ENCODE results near the gene ISM1.

DNA sequence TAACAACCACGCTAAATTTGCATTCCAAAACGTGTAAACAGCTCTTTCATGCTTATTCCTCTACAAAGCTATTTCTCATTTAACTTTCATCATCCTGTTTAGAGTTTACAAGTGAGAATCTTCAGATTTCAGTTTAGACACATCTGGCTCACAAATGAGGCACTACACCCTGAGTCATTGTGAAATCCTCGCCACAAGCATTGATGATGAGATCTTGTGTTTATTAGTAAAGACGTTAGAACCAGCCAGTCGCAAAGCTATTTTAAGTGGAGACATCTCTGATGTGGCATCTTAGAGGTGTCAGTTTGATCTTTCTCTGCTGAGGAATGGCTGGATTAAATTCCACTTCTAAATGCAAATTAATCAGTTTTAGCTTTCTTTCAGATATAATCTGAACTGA lies 8.3 kb upstream of the ISM1 start:
- TF ChIP-seq CTCF (IDR thresholded peaks at IDR 0.05) = no peak
- no peak for TF ChIP-seq POLR2A (IDR thresholded peaks at IDR 0.05)
